ENCODE results near the gene HSFY2.
"Not testable (repeated sequence)": the region's sequence is repeated elsewhere in the genome, so short reads cannot be mapped to it uniquely, and the experiment has no call there.

Gene HSFY2

DNA sequence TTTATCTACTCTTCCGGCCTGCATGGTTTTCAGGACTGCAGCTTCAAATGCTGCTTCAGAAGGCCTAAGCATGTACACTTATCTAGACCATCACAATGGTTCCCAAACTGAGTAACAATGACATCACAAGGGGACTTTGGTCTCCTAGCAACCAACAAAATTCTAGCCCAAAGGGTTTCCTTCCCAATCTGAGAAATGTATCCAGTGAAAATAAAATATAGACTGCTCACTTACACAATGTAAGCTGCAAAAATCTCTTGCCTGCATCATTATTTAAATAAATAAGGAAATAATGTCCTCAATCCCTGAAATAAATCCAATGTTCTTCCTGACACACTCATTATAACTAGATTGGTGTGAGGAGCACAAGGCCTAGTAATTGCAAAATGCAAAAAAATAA lies at the start of gene HSFY2:
Gene HSFY2, minus strand, starts transcription at position 101 of the 400 bp plus-strand sequence. CDS start 117 bp downstream, outside the sequence.
- not testable (repeated sequence) for H3K27me3 ChIP-seq (ENCODE audit: control insufficient read depth, insufficient read depth, low read length)

DNA sequence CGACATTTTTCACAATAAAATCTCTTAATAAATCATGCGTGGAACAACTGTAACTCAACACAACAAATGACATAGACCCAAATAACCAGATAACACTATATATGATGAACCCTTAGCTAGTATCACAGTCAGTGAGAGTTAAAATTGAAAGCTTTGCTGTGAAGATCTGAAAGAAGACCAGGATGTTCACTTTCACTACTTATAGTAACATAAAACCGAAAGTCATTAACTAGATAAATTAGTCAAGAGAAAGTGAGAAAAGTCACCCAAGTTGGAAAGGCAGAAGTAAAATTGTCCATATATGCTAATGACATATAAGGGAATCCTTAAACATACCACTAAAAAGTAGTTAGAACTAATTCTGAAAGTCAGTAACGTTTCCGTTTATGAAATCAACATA lies 42.2 kb upstream of the HSFY2 start:
- H3K27me3 ChIP-seq (ENCODE audit: control insufficient read depth, insufficient read depth, low read length); H3K9ac ChIP-seq (ENCODE audit: low read length); H3K36me3 ChIP-seq (ENCODE audit: control insufficient read depth, insufficient read depth, low read length); H3K9me3 ChIP-seq (ENCODE audit: control insufficient read depth, insufficient read depth, low read depth, low read length); H3K4me1 ChIP-seq (ENCODE audit: control insufficient read depth, insufficient read depth, low read length); H3K27ac ChIP-seq (ENCODE audit: low read depth, low read length); H3K4me3 ChIP-seq (ENCODE audit: low read depth, low read length): not testable (repeated sequence)

More for the DNA sequence above, at the start of gene HSFY2:
- H3K27ac ChIP-seq (ENCODE audit: low read depth, low read length); H3K9ac ChIP-seq (ENCODE audit: low read length); H3K4me1 ChIP-seq (ENCODE audit: control insufficient read depth, insufficient read depth, low read length); H3K9me3 ChIP-seq (ENCODE audit: control insufficient read depth, insufficient read depth, low read depth, low read length); H3K36me3 ChIP-seq (ENCODE audit: control insufficient read depth, insufficient read depth, low read length); H3K4me3 ChIP-seq (ENCODE audit: low read depth, low read length): not testable (repeated sequence)

GRCh38 chrY:18788757-18789406 lies 15.3 kb upstream of the HSFY2 start:
- not testable (repeated sequence) for H3K9ac ChIP-seq (ENCODE audit: low read length); H3K27ac ChIP-seq (ENCODE audit: low read depth, low read length); H3K27me3 ChIP-seq (ENCODE audit: control insufficient read depth, insufficient read depth, low read length); H3K36me3 ChIP-seq (ENCODE audit: control insufficient read depth, insufficient read depth, low read length); H3K4me3 ChIP-seq (ENCODE audit: low read depth, low read length); H3K4me1 ChIP-seq (ENCODE audit: control insufficient read depth, insufficient read depth, low read length); H3K9me3 ChIP-seq (ENCODE audit: control insufficient read depth, insufficient read depth, low read depth, low read length)

GRCh38 chrY:18754077-18754476 lies 19.5 kb downstream of the HSFY2 start:
- H3K4me1 ChIP-seq (ENCODE audit: control insufficient read depth, insufficient read depth, low read length); H3K27me3 ChIP-seq (ENCODE audit: control insufficient read depth, insufficient read depth, low read length); H3K4me3 ChIP-seq (ENCODE audit: low read depth, low read length); H3K9me3 ChIP-seq (ENCODE audit: control insufficient read depth, insufficient read depth, low read depth, low read length); H3K9ac ChIP-seq (ENCODE audit: low read length); H3K36me3 ChIP-seq (ENCODE audit: control insufficient read depth, insufficient read depth, low read length); H3K27ac ChIP-seq (ENCODE audit: low read depth, low read length): not testable (repeated sequence)

DNA sequence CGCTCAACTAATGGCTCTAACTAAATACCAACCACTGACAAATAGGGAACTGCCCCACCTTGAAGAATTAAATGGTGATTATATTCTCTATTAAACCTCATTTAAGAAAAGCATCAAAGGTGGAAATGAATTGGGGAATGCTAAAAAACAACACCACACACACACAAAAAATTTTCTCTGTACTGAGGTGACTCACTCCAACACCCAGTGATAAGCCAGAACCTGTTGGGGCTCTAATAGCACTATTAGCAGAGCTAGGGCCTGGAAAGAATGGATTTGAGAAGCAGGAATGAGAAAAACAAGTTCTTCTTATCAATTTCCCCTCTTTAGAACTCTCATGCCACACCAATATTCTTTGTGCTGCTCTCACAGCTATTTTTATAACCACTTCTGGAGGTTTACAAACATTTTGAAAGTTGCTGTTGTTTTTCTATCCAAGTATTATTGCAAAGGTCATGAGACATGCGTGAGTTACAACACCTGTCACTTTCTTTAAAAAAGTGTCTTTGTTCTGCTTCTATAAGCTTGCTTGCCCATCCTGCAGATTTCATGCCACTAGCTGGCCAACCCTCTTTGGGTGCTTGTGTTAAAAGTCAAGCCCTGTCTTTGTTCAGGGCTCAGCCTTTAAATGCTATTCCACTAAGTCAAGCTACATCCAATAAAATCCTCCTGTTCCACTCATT lies 20.3 kb downstream of the HSFY2 start:
- not testable (repeated sequence) for H3K27ac ChIP-seq (ENCODE audit: low read depth, low read length); H3K27me3 ChIP-seq (ENCODE audit: control insufficient read depth, insufficient read depth, low read length); H3K36me3 ChIP-seq (ENCODE audit: control insufficient read depth, insufficient read depth, low read length); H3K9me3 ChIP-seq (ENCODE audit: control insufficient read depth, insufficient read depth, low read depth, low read length); H3K4me3 ChIP-seq (ENCODE audit: low read depth, low read length); H3K9ac ChIP-seq (ENCODE audit: low read length); H3K4me1 ChIP-seq (ENCODE audit: control insufficient read depth, insufficient read depth, low read length)

DNA sequence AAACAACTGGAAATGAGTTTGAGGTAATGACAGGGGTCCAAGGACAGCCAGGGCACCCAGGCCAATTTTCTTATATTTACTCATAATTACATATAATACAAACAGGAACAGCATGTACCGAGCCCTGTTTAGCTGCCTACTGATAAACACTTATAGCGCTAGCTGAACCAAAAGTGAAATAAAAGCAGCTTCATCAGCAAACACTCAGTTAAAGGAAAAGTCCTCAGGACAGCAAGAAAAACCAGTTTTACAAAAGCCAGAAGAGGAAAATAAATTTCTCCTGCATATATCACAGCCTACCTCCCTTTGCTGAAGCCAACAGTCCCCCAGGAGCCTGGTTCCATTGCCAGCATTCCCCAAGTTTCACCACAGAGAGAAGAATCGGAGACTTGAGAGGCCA lies 49.8 kb downstream of the HSFY2 start:
- H3K27me3 ChIP-seq (ENCODE audit: control insufficient read depth, insufficient read depth, low read length); H3K9me3 ChIP-seq (ENCODE audit: control insufficient read depth, insufficient read depth, low read depth, low read length); H3K36me3 ChIP-seq (ENCODE audit: control insufficient read depth, insufficient read depth, low read length); H3K4me3 ChIP-seq (ENCODE audit: low read depth, low read length); H3K27ac ChIP-seq (ENCODE audit: low read depth, low read length); H3K4me1 ChIP-seq (ENCODE audit: control insufficient read depth, insufficient read depth, low read length); H3K9ac ChIP-seq (ENCODE audit: low read length): not testable (repeated sequence)
